ENCODE measurements around the gene PITPNC1.
"Not testable (repeated sequence)": the region's sequence is repeated elsewhere in the genome, so short reads cannot be mapped to it uniquely, and the experiment has no call there.

PITPNC1 gene

GRCh38 chr17:67491681-67492024, 114.6 kb downstream of the PITPNC1 start:
- DNase-seq = no peak

- no peak for DNase-seq
Observed at GRCh38 chr17:67492251-67492740, 115.2 kb downstream of the PITPNC1 start.

GRCh38 chr17:67492824-67493517, 115.9 kb downstream of the PITPNC1 start:
- DNase-seq = no peak

DNA sequence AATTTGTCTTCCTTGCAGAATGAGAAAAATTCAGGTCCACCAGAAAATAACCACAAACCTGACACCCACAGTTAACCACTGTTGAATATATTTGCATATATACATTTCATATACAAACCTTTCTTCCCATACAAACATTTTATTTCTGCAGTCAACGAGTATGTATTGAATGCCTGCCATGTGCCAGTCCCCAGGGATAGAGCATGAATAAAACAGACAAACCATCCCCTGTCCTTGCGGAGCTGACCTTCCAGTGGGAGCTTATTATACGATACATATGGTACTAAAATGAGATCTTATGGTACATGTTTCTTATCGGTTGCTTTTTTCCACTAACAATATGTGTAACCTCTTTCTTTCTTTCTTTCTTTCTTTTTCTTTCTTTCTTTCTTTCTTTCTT, 116.7 kb downstream of the PITPNC1 start:
- no peak for DNase-seq

DNA sequence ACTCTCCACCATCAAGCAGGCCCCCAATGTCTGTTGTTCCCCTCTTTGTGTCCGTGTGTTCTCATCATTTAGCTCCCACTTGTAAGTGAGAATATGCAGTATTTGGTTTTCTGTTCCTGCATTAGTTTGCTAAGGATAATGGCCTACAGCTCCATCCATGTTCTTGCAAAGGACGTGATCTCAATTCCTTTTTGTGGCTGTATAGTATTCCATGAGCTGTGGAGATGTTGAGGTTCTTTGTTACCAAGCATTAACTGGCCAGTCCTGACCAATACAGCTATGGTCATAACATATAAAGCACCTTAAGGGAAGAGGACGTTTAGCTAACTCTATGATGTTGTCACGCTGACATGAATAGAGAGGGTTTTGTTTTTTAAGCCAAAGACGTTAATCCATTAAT, 118.5 kb downstream of the PITPNC1 start:
- not testable (repeated sequence) for DNase-seq

DNA sequence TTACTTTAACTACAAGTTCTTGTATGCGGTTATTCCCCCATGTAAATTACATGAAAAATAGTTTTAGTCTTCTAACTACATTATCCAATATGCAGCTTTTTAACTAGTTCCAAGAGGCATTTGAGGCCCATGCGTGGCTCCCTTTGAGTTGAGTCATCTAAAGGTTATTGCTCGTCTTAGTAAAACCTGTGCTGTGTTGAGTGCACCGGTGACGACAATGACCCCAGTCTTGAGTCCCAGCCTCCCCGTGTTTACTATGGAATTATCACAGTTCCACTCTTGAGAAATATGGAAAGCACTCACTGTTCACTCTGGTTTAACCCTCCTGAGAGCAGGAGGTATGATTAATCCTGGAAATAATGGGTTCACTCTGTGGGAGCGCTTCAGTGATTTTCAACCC, 119.2 kb downstream of the PITPNC1 start:
- no peak for DNase-seq

- no peak for DNase-seq
Observed at GRCh38 chr17:67499685-67500084, 122.6 kb downstream of the PITPNC1 start.

- no peak for DNase-seq
Observed at GRCh38 chr17:67500261-67500660, 123.2 kb downstream of the PITPNC1 start.

- DNase-seq = no peak
Observed at GRCh38 chr17:67500677-67501300, 123.7 kb downstream of the PITPNC1 start.

- no peak for DNase-seq
Observed at GRCh38 chr17:67502151-67502550, 125.1 kb downstream of the PITPNC1 start.

GRCh38 chr17:67503184-67503583, 126.1 kb downstream of the PITPNC1 start:
- DNase-seq = no peak

DNA sequence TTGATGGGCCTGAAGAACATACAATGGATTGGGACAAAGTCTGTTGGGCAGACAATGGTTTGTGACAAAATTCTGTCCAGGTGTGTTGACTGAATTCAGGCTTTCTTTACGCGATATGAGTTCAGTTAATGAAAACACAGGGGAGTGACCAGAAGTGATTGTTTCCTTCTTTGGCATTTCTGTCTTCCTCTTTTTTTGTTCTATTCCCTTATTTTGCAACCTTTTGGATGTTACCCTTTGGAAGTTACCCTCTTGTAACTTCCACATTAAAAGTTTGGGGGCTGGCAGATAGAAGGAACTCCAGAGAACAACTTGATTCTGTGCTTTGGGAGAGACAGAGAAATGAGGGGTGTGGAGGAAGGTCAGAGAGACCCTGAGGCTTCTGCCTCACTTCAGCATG, 126.7 kb downstream of the PITPNC1 start:
- DNase-seq = no peak

DNA sequence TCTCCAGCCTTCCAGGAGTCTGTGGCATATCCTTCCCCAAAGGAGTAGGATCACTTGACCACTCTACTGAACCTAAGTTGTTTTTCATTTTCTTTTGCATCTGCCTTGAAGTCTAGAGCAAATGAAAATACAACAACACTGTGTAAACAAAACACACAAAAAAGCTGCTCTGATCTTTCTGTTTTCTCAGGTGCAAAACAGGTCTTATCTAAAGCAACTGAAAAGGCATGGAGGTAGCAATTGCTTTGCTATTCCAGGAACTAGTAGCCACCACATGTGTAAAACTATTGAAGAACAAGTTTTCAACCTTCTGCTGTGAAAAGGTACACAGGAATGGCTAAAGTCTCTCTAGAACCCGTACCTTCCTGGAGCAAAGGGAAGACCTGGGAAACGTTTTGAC, 127.1 kb downstream of the PITPNC1 start:
- DNase-seq = no peak

GRCh38 chr17:67506966-67507365, 129.9 kb downstream of the PITPNC1 start:
- no peak for DNase-seq

GRCh38 chr17:67509390-67510287, 132.6 kb downstream of the PITPNC1 start:
- DNase-seq = no peak

DNA sequence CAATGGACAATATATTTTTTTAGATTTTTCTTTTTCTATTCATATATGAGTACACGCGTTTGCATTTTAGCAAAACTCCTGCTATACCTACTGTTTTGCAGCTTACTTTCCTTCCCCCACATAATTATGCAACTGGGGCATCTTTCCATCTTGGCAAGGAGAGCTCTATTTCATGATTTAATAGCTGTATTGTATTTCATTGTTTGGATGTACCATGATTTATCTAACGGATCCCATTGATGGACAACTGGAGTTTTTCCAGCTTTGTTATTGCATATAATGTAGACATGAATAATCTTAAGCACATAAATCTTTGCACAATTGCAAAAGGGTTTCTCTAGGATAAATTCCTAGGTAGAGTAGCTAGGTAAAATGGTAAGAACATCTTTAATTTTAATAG, 133.9 kb downstream of the PITPNC1 start:
- DNase-seq = no peak

- DNase-seq = no peak
Observed at GRCh38 chr17:67511804-67512203, 134.7 kb downstream of the PITPNC1 start.

DNA sequence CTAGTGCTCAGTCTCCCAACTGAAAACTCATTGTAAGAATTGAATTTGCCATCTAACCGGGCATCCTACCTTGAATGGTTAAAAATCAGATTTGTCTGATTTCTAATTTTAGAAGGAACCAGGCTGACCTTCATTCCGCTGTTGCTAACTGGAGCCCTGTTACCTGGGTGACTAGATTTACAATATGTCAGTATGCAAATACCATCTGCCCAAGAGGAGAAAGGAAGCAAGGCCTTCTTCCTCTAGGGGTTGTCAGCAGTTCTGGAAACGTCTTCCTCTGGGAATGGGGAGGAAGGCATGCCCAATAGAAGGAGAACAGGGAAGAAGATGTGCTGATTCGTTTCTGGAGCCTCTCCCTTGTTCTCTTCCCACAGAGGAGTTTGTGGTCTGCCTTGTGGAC, 137.9 kb downstream of the PITPNC1 start:
- DNase-seq = peak; percentile 68

DNA sequence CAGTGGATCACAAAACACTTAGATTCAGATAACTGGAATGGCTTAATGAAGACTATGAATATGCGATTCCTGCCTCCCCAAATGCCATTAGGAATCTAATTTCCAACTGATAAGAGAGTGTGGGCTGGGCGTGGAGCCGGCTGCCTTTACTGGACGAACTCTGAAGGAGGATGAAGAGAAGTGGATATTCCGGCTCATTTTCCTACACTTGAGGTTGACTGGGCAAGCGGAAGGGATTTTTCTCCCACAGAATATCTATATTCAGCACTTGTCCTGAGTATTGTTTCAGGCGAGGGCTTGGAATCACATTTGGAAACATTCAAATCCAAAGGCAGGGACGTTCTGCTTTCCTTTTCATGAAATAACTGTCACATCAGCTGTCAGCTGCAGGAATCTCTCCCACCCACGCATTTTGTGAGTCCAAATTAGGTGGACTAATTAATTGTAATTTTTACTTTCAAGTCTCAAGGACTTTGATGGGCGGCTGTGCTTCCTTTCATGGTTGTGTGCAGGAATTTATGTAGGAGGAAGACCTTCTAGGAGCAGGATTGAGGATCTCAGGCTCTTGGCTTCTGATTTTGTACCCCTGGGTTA, 138.5 kb downstream of the PITPNC1 start:
- no peak for DNase-seq

GRCh38 chr17:67516571-67516970, 139.5 kb downstream of the PITPNC1 start:
- not testable (repeated sequence) for DNase-seq

DNA sequence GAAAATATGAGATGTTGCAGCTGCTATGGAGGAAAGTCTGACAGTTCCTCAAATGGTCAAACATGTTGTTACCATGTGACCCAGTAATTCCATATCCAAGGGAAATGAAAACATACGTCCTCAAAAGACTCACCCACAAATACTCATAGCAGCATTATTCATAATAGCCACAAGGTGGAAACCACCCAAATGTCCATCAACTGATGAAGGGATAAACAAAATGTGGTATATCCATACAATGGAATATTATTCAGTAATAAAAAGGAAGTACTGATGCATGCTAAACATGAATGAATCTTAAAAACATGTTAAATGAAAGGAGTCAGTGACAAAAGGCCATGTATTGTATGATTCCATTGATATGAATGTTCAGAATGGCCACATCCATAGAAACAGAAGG, 140.2 kb downstream of the PITPNC1 start:
- no peak for DNase-seq

DNA sequence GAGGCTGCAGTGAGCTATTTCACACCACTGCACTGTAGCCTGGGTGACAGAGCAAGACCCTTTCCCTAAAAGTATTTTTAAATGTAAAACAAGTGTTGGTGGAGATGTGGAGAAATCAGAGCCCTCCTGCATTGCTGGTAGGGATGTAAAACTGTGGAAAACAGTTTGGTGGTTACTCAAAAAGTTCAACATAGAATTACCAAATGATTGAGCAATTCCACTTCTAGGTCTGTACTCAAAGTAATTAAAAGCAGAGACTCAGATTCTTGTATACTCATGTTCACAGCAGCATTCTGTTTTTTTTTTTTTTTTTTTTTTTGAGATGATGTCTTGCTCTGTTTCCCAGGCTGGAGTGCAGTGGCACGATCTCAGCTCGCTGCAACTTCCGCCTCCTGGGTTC, 141.8 kb downstream of the PITPNC1 start:
- DNase-seq = no peak

DNA sequence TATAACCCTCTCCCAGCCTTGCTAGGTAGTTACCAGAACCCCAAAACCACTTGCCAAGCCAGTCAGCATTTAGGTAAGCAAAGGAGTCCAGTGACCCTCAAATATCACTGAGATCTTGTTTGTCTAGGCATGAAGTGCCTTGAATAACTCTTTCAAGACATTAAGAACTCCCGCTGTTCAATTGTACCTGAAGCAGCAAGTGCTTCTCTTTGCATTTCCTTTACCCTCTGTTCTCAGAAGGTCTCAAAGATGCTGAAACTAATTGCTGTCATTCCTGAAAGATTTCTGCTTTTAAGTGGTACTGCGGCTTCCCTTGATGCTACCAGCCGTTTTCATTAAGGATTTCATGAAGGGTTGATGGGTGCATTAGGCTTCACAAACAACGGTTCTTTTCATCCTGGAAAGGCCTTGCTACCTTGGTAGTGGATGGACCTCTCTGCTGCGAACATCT, 142.7 kb downstream of the PITPNC1 start:
- DNase-seq = no peak

Data from NCI-H1694 (cell line).